GM19025 (cell line): Measurements from ENCODE around the gene OXER1.

Source experiments
- ATAC-seq: cut with Tn5 transposase; IDR thresholded peaks from one replicate; pipeline ENCODE4 v1.9.1; 2021; ENCODE audit warnings: mild to moderate bottlenecking, low read depth, moderate library complexity; ENCODE audit not compliant: unreplicated experiment

OXER1 gene, protein sequence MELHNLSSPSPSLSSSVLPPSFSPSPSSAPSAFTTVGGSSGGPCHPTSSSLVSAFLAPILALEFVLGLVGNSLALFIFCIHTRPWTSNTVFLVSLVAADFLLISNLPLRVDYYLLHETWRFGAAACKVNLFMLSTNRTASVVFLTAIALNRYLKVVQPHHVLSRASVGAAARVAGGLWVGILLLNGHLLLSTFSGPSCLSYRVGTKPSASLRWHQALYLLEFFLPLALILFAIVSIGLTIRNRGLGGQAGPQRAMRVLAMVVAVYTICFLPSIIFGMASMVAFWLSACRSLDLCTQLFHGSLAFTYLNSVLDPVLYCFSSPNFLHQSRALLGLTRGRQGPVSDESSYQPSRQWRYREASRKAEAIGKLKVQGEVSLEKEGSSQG

GRCh38 chr2:42764096-42764495 is at the start of gene OXER1:
Gene OXER1 (minus strand): TSS chr2:42764135. CDS start chr2:42764062, 73 bp downstream.
- ATAC-seq: no peak

DNA sequence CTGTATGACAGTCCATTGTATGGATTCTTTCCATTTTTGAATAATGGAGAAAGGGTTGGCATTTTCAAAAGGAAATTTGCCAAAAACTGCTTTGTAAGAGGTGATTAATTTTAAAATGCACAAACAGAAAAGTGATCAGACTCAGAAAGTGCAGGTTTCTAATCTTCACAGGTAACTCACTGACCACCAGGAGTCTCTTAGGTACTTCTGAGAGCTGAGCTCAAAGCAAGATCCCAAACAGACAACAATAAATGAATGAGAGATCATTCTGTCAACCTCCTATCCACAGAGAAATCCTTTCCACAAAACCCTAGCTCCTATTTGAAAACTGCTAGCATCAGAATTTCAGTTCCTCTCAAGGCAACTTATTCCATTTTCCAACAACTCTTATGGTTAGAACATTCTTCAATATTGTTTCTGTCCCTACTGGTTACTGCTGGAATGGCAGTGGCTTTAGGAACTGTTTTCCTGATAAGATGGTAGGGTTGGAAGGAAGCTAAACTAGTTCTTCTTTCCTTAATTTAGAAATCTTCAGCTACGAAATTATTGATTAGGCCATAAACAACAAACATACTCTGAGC is 49.1 kb upstream of the OXER1 start:
- ATAC-seq: no peak

GRCh38 chr2:42810971-42811811 is 47.3 kb upstream of the OXER1 start:
- no peak for ATAC-seq

GRCh38 chr2:42810121-42810970 is 46.4 kb upstream of the OXER1 start:
- ATAC-seq: peak; percentile 80

DNA sequence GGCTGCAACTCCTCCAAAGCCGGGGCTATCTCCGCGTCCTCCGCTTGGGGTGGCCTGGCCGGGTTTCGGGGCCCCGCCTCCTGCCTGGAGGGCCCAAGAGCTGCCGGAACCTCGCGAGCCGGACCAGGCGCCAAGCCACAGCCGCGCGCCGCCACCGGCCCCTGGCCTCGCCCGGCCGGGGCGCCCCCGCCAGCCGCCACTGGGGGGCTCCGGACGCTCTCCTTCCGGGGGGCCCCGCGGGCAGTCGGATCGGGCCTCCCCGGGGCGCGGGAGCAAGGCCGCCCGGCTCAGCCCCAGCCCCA is 45.8 kb upstream of the OXER1 start:
- peak; percentile 52 for ATAC-seq

GRCh38 chr2:42809131-42809818 is 45.3 kb upstream of the OXER1 start:
- no peak for ATAC-seq

GRCh38 chr2:42808301-42808700 is 44.4 kb upstream of the OXER1 start:
- ATAC-seq: no peak

GRCh38 chr2:42806786-42807185 is 42.9 kb upstream of the OXER1 start:
- ATAC-seq: no peak

- ATAC-seq: no peak
Measured at GRCh38 chr2:42804891-42805290, 41.0 kb upstream of the OXER1 start.

DNA sequence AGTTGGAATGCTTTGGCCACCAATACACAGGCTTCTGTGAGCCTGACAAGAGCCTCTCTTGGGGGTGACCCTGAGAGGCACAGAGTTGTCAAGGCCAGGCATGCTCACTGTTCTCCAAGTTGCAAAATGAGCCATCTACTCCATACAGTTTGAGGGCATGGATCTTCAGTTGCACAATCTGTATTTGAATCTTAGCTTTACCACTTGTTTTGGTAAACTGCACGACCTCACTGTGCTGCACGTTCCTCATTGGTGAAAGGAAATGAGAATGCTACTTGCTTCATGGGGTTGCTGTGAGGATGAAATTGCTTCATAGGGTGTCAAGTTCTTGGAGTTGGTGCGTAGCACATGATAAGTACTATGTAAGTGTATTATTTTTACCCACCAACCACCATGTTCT is 40.4 kb upstream of the OXER1 start:
- ATAC-seq: no peak

- ATAC-seq: no peak
Measured at GRCh38 chr2:42802150-42802549, 38.2 kb upstream of the OXER1 start.

GRCh38 chr2:42801381-42801780 is 37.4 kb upstream of the OXER1 start:
- no peak for ATAC-seq

DNA sequence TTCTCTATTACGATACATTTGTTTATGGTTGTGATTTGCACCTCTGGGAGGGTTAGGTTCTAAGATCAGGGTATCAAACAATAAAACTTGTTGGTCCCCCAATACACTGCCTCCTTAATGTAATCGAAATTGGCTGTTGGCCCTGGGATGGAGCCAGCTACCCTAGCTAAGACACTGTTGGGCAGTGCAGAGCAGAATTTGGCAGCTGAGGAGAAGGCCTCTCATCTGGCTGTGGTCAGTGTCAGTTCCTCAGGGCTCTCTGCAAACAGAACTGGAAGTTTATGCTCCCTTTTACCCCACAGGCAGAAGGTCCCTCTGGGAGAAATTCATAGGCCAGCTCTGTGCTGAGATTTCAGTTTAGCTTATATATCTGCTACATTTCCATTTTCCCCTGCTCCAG is 37.0 kb upstream of the OXER1 start:
- ATAC-seq: no peak

DNA sequence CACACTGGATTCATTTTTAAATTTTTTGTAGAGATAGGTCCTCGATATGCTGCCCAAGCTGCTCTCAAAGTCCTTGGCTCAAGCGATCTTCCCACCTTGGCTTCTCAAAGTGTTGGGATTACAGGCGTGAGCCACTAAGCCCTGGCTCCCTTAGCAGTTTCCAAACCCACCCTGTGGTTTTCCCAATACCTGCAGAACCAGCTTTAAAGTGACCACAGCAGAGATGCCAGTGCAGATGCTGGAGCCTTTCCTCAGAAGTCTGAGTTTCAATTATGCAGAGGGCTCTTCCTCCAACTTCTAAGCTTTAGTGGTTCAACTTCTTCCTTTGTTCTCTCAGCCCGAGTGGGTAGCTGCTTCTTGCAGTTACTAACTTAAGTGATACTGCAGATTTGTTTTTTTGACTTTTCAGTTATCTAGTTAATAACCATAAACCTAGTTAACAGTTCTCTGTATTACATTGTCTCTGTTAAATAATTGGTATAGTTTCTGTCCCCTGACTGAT is 36.6 kb upstream of the OXER1 start:
- ATAC-seq: no peak

- no peak for ATAC-seq
Measured at GRCh38 chr2:42799881-42800280, 35.9 kb upstream of the OXER1 start.

- no peak for ATAC-seq
Measured at GRCh38 chr2:42797281-42797680, 33.3 kb upstream of the OXER1 start.

DNA sequence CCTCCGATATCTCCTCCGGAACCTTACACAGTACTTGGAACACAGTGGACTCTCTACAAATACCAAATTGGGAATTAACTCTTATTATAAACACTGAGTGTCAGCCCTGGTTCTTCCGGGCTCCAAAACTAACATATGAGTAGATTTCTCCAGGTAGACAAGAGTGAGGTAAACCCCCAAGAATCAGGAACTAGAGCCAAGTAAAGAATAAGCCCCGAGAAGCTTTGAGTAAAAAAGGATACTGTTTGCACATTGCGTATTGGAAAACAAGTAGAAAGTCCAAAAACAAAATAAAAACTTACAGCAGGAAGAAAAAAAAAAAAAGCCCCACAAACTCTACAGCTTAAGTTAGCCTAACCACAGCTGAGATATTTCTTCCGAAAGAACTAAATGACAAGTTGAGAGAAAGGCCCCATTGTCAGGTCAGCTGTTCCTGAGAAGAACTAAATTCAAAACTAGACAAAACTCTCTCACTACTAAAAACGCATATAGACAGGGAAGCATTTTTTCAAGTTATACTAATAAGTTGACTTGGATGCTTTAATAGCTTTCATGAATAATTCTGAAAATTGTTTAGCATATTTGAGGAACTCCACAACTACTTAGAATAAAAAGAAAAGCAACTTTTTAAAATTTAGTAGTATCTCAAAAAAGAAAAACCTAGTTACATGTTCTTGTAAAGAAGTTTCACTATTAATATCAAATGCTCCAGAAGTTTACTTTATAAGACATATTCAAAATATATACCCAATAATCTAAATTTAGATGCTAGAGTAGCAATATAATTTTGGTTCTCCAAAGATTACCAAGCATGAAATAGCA is 32.7 kb upstream of the OXER1 start:
- no peak for ATAC-seq

DNA sequence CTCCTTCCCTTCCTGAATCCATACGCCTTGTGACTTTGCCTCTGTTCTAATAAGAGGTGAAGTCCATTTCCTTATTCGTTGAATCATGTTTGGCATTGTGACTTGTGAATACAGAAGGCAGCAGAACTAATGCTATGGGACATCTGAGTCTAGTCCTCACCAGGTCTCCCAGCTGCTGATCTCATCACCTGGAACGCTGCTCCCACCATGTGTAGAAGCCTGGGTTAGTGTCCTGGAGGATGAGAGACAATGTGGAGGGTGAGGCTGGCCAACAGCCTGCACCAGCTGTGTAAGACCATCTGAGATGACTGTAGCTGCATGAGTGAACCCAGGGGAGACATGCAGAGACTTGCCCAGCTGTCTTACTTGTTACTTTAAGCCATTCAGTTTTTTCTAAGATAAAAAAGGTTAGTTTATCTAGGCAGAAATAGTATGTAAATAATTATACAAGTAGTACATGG is 31.9 kb upstream of the OXER1 start:
- ATAC-seq: peak; percentile 29

DNA sequence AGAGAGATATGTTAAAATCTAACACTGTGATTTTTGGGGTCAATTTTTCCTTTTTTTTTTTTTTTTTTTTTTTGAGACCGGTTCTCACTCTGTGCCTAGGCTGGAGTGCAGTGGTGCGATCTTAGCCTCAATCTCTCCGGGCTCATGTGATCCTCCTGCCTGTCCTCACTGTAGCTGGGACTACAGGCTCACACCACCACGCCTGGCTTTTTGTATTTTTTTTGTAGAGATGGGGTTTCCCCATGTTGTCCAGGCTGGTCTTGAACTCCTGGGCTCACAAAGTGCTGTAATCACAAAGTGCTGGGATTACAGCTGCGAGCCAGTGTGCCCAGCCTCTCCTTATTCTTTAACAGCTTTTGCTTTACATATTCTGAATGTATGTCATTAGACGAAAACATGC is 31.3 kb upstream of the OXER1 start:
- no peak for ATAC-seq
